K562 (cell line): ENCODE data around the gene LYSMD1. TPM values are rescaled to one million over a fixed set of nuclear protein-coding genes. Genes with fewer than 3 reads are reported as not detected.
"Not testable (repeated sequence)": the region's sequence is repeated elsewhere in the genome, so short reads cannot be mapped to it uniquely, and the experiment has no call there.

Experiments
- ATAC-seq: fragments of 200-7000 bp; cut with Tn5 transposase; 3 replicates; pipeline ENCODE4 v1.9.1; 2020; ENCODE audit warnings: moderate library complexity
- BruUV-seq: library from RNA; stranded (reverse); fragments of 400-500 nt; replicated peaks from 2 replicates; lab custom pipeline; 2021; lab: Mats Ljungman, UMichigan
- CTCF ChIA-PET: fragments of 300-600 bp; formaldehyde crosslinking; extraction: SDS; loops from one replicate; lab custom pipeline; 2021; ENCODE audit warnings: low intra/inter-chr PET ratio; lab: Yijun Ruan, JAX
- POLR2A ChIA-PET: fragments of 300-600, 350-650 bp; sonication (Branson Sonifier 250); formaldehyde crosslinking; extraction: SDS; loops from one replicate; lab custom pipeline; 2021; ENCODE audit warnings: antibody characterized with exemption, inconsistent platforms; lab: Yijun Ruan, JAX
- DNase-seq, 4 experiments: peaks; one replicate each; pipeline versions ENCODE4 v3.0.0 to v3.0.0-alpha.2; 2011 to 2018; ENCODE audit warnings: low spot score in 3 of 4, mixed read lengths in 3 of 4; ENCODE audit errors: extremely low read depth in 1 of 4
- FAIRE-seq: peaks from 2 replicates; lab custom pipeline; 2011; peaks lifted over from hg19 to GRCh38; lab: Jason Lieb, UNC
- H2AFZ ChIP-seq: 2 replicates; pipeline ENCODE4 v1.6.0; 2011; ENCODE audit warnings: low read depth, low read length, control low read depth, inconsistent platforms
- H3K27ac ChIP-seq: fragments of 200-600 bp; 3 replicates; pipeline ENCODE4 v1.8.0; 2011; ENCODE audit warnings: low read depth, mild to moderate bottlenecking, control low read depth, inconsistent platforms, low read length, moderate library complexity, mixed read lengths; ENCODE audit errors: extremely low read depth
- H3K27me3 ChIP-seq, 2 experiments: fragments of 300-600 bp in 1 of 2; 2 replicates in 1 of 2; 3 replicates in 1 of 2; pipeline versions ENCODE4 v1.6.0 to v1.8.0; 2011; ENCODE audit warnings: inconsistent platforms in 2 of 2, low read length in 2 of 2, mild to moderate bottlenecking in 1 of 2, mixed read lengths in 1 of 2, moderate library complexity in 1 of 2; ENCODE audit not compliant: control insufficient read depth in 2 of 2, insufficient read depth in 2 of 2
- H3K36me3 ChIP-seq: fragments of 300-600 bp; 3 replicates; pipeline ENCODE4 v1.8.0; 2011; ENCODE audit warnings: mild to moderate bottlenecking, low read length, inconsistent platforms; ENCODE audit not compliant: control insufficient read depth, insufficient read depth
- H3K4me1 ChIP-seq, 2 experiments: fragments of 200-600 bp in 1 of 2; replicated peaks in 1 of 2; 2 replicates in 1 of 2; 3 replicates in 1 of 2; pipeline versions ENCODE4 v1.5.1 to v1.8.0; 2011; ENCODE audit warnings: inconsistent platforms in 2 of 2, low read length in 2 of 2, mild to moderate bottlenecking in 1 of 2, mixed read lengths in 1 of 2, moderate library complexity in 1 of 2; ENCODE audit not compliant: control insufficient read depth in 2 of 2, insufficient read depth in 2 of 2
- H3K4me2 ChIP-seq: 2 replicates; pipeline ENCODE4 v1.6.1; 2011; ENCODE audit warnings: low read length, control low read depth, inconsistent platforms, mixed read lengths; ENCODE audit not compliant: insufficient read depth
- H3K4me3 ChIP-seq: fragments of 200-600 bp; sonication (generic), shearing (Covaris generic); 2 replicates; pipeline ENCODE4 v1.5.1; 2016; ENCODE audit warnings: control low read depth, inconsistent platforms
- H3K79me2 ChIP-seq: fragments of 200-600 bp; 3 replicates; pipeline ENCODE4 v1.8.0; 2011; ENCODE audit warnings: low read length, inconsistent platforms; ENCODE audit not compliant: control insufficient read depth, insufficient read depth
- H3K9ac ChIP-seq, 2 experiments: 2 replicates each; pipeline versions ENCODE4 v1.6.0 to v1.6.1; 2011; ENCODE audit warnings: low read depth in 2 of 2, low read length in 2 of 2, control low read depth in 1 of 2, inconsistent platforms in 1 of 2, mild to moderate bottlenecking in 1 of 2, mixed read lengths in 1 of 2; ENCODE audit not compliant: insufficient read depth in 1 of 2
- H3K9me1 ChIP-seq: one replicate; pipeline ENCODE4 v1.6.0; 2011; ENCODE audit warnings: inconsistent platforms, mild to moderate bottlenecking, low read length, moderate library complexity; ENCODE audit not compliant: control insufficient read depth, insufficient read depth
- H3K9me3 ChIP-seq: replicated peaks from 2 replicates; pipeline ENCODE4 v1.5.1; 2011; ENCODE audit warnings: low read depth, low read length, inconsistent platforms; ENCODE audit not compliant: control insufficient read depth, insufficient read depth
- H4K20me1 ChIP-seq: replicated peaks from 2 replicates; pipeline ENCODE4 v1.6.1; 2011; ENCODE audit warnings: low read length, inconsistent platforms, mixed read lengths; ENCODE audit not compliant: control insufficient read depth, insufficient read depth
- ATF3 ChIP-seq, 2 experiments: fragments of 450-650 bp in 1 of 2; sonication (generic) in 1 of 2; formaldehyde crosslinking in 1 of 2; IDR thresholded peaks in 1 of 2; conservative IDR thresholded peaks in 1 of 2; 2 replicates each; pipeline versions ENCODE4 v1.6.1 to v1.8.1; 2016 to 2023; ENCODE audit warnings: mild to moderate bottlenecking in 2 of 2, moderate library complexity in 2 of 2, inconsistent platforms in 1 of 2, missing genetic modification reagents in 1 of 2
- CEBPB ChIP-seq: fragments of 450-650 bp; IDR thresholded peaks from 2 replicates; pipeline ENCODE4 v1.6.1; 2016; ENCODE audit warnings: missing genetic modification characterization, missing compliant biosample characterization
- CEBPG ChIP-seq, 3 experiments: fragments of 200-800 bp in 1 of 3; sonication (Bioruptor generic) in 1 of 3; sonication (generic) in 1 of 3; formaldehyde crosslinking in 1 of 3; IDR thresholded peaks in 2 of 3; conservative IDR thresholded peaks in 1 of 3; 2 replicates each; pipeline versions ENCODE4 v1.6.1 to v1.8.0; 2016 to 2022; ENCODE audit warnings: missing compliant biosample characterization in 2 of 3, missing genetic modification characterization in 2 of 3, mild to moderate bottlenecking in 1 of 3, missing genetic modification reagents in 1 of 3
- EGR1 ChIP-seq: fragments of 450-650 bp; conservative IDR thresholded peaks from 2 replicates; pipeline ENCODE4 v1.6.1; 2017; ENCODE audit warnings: mild to moderate bottlenecking
- FOSL1 ChIP-seq: fragments of 200-800 bp; sonication (Bioruptor generic); conservative IDR thresholded peaks from 2 replicates; pipeline ENCODE4 v1.6.1; 2016; ENCODE audit warnings: missing genetic modification characterization, missing compliant biosample characterization
- ZNF121 ChIP-seq: sonication (generic); formaldehyde crosslinking; conservative IDR thresholded peaks from 2 replicates; pipeline ENCODE4 v1.8.0; 2022; ENCODE audit warnings: missing genetic modification reagents
- ZNF23 ChIP-seq: fragments of 250-450 bp; sonication (Bioruptor Pico); IDR thresholded peaks from 2 replicates; pipeline ENCODE4 v1.4.0; 2020; ENCODE audit warnings: mild to moderate bottlenecking
- WGBS: fragments of 100-300 bp; shearing (Covaris generic); methylation state at CpG from one replicate; pipeline ENCODE4 v1.1.6; 2016; ENCODE audit warnings: low coverage, mixed read lengths; ENCODE audit not compliant: insufficient coverage; ENCODE audit errors: missing lambda C conversion rate; 5-methylcytosine and 5-hydroxymethylcytosine counted together
- in situ Hi-C: fragments of 300-500 bp; cut with MboI; formaldehyde crosslinking; loops from 4 replicates; pipeline ENCODE4 v1.15.0; 2018; ENCODE audit warnings: inconsistent platforms, mixed read lengths
- intact Hi-C: fragments of 100-400 bp; cut with micrococcal nuclease; formaldehyde crosslinking; loops from 2 replicates; pipeline ENCODE4 v1.14.2; 2022
- polyA plus RNA-seq, 8 experiments: library from polyadenylated mRNA; depleted of rRNA in 4 of 8; stranded (reverse) in 5 of 8; unstranded in 3 of 8; fragments of >200 nt; fragmentation: Nextera tagmentation in 2 of 8; fragmentation: Illumina TruSeq in 1 of 8; extraction: Ambion mirVana in 2 of 8; extraction: Trizol in 1 of 8; gene quantifications; 2 replicates each; pipeline versions ENCODE4 v1.2.1 to v1.2.3, GENCODE V29; 2011 to 2014; ENCODE audit warnings: inconsistent platforms in 1 of 8, missing spikeins in 1 of 8
- total RNA-seq, 7 experiments: library from RNA; depleted of rRNA in 6 of 7; stranded (reverse); fragments of >200 nt in 6 of 7; fragmentation: Illumina TruSeq in 2 of 7; extraction: Trizol in 2 of 7; gene quantifications; 2 replicates each; pipeline versions ENCODE4 v1.2.1 to v1.2.3, GENCODE V29; 2011 to 2021; ENCODE audit warnings: low replicate concordance in 1 of 7
- TF ChIP-seq, protein P1 (sequence below), 3 experiments: fragments of 200-800 bp in 1 of 3; sonication (Bioruptor generic) in 1 of 3; sonication (generic) in 1 of 3; formaldehyde crosslinking in 1 of 3; IDR thresholded peaks; 2 replicates each; pipeline versions ENCODE4 v1.6.1 to v1.8.0; 2016 to 2022; ENCODE audit warnings: mild to moderate bottlenecking in 2 of 3, missing compliant biosample characterization in 2 of 3, missing genetic modification characterization in 2 of 3, missing genetic modification reagents in 1 of 3

Gene LYSMD1
- total and polyA plus RNA-seq, 9 of the 15 experiments (the other 6 are each of a cell fraction or from before 2014, with no cell fraction given), result 2.2 to 9.4 (median 6.0) TPM

DNA sequence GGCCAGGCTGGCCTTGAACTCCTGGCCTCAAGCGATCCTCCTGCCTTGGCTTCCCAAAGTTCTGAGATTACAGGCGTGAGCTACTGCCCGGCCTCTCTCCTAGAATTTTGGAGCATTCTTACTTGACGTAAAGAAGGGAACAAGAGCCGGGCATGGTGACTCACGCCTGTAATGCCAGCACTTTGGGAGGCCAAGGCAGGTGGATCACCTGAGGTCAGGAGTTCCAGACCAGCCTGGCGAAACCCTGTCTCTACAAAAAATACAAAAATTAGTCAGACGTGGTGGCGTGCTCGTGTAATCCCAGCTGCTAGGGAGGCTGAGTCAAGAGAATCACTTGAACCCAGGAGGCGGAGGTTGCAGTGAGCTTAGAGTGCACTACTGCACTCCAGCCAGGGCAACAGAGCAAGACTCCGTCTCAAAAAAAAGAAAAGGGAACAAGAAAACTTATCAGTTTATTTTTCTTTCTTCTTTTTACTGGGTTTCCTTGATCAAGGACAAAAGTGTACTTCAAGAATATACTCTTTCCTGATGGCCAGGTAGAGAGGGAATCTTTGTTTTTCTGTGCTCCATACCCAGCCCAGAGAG lies 39.8 kb upstream of the LYSMD1 start:
- H3K4me3 ChIP-seq, in situ Hi-C loops, H3K9me3 ChIP-seq, H4K20me1 ChIP-seq, H3K27ac ChIP-seq, DNase-seq, BruUV-seq, H3K27me3 ChIP-seq, intact Hi-C loops, H2AFZ ChIP-seq, H3K4me2 ChIP-seq, H3K9me1 ChIP-seq, H3K9ac ChIP-seq, H3K4me1 ChIP-seq, ATAC-seq, FAIRE-seq, CTCF ChIA-PET: not testable (repeated sequence)
- TF ChIP-seq ZNF121 (CRISPR knock-in tag), result peak; percentile 20; the same call in 1 of the 2 replicates
- Histone ChIP-seq H3K79me2 (peaks cover 26% of the 10 kb centered on the region), H3K36me3 (peaks cover 50% of the 10 kb centered on the region; the same call in 2 of the 3 replicates)
- WGBS, result 78% methylated on average over 11 of the region's 12 CpGs
- POLR2A ChIA-PET, result interaction anchor here (0.7 to 1.2 kb wide), 2 partner anchors 14 to 134 kb away, joined by 3 read pairs; no protein-coding TSS in a partner anchor

DNA sequence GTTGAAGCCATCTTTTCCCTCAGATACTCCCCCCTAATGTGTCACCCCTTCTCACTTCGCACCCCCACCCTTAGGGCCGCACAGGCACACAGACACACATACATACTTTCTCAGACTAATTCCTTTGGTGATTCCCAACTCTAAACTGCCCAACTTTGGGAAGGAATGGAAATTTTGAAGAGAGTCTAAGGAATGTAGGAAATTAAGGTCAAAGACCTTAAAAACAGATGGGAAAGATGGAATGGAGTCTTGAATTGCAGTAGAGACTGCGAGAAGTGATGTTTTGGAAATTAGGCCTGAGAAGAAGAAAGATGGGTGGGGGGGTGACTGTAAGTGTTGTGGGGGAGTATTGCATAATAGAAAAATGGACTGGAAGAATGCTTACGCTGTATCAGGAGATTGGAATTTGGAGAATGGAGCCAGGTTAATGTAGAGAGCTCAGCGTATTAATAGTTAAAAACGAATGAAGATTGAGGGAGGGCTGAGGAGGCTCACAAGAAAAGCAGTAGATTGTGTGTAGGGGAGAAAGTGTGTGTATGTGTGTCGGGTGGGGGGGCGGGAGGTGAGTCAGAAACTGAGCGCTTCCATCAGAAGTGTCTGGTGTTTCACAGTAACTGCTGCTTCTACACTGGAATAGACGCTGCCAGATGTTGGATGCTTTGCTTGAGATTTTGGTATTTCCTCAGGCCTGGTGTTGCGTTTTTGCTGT lies 34.3 kb upstream of the LYSMD1 start:
- H3K4me1 ChIP-seq, result peaks cover 11 to 15% of the 10 kb centered on the region in 2 experiments; a peak in 4 of 5 replicates
- no peaks in the 10 kb centered on the region for H3K9me3 ChIP-seq
- FAIRE-seq (no peak), DNase-seq (peak in 3 of 4 experiments; percentile 22 to 46 (median 41)), ATAC-seq (peak; percentile 13; the same call in 1 of the 3 replicates)
- H2AFZ ChIP-seq, result no peak overlapping the region
- no peaks in the 10 kb centered on the region for H4K20me1 ChIP-seq
- peak overlapping the region; percentile 56 for H3K4me3 ChIP-seq
- peak overlapping the region; percentile 25; the same call in 1 of the 3 replicates for H3K27ac ChIP-seq
- BruUV-seq, result no TSS peak
- peaks cover 22% of the 10 kb centered on the region; the same call in 2 of the 3 replicates for H3K36me3 ChIP-seq
- intact Hi-C loops (loop anchor here (10.0 kb wide), 1 partner anchor 185 kb away; no protein-coding TSS in a partner anchor), in situ Hi-C loops (no loop called here)
- H3K9me1 ChIP-seq, result no peaks in the 10 kb centered on the region
- POLR2A ChIA-PET, result interaction anchor here (0.7 kb wide), 1 partner anchor 236 kb away, joined by 3 read pairs; no protein-coding TSS in a partner anchor
- CTCF ChIA-PET, result no interaction called here
- peak overlapping the region; percentile 49 to 81; a peak in 2 of 4 replicates for H3K9ac ChIP-seq
- peaks cover 46% of the 10 kb centered on the region for H3K79me2 ChIP-seq
- 20% methylated on average over 10 of the region's 11 CpGs for WGBS
- no peaks in the 10 kb centered on the region for H3K27me3 ChIP-seq
- H3K4me2 ChIP-seq, result peak overlapping the region; percentile 83
- 0 out of 2 replicates have a peak, but pooled peaks have one; percentile 32 for TF ChIP-seq EGR1
- no peak for TF ChIP-seq ZNF23 (CRISPR knock-in tag)
- peak; percentile 75 for TF ChIP-seq CEBPB (tag)
- peak; percentile 41; the same call in 1 of the 2 replicates for TF ChIP-seq FOSL1
- peak; percentile 40; the same call in 1 of the 2 replicates for TF ChIP-seq CEBPG (CRISPR knock-in tag; IDR thresholded peaks at IDR 0.05)
- TF ChIP-seq CEBPG (tag; conservative IDR thresholded peaks at IDR 0.05 in 1 of 2, IDR thresholded peaks at IDR 0.05 in 1 of 2), result peak; percentile 54 to 61; a peak in 3 of 4 replicates
- TF ChIP-seq ATF3 (IDR thresholded peaks at IDR 0.05), result 0 out of 2 replicates have a peak, but pooled peaks have one; percentile 51
- TF ChIP-seq ATF3 (CRISPR knock-in tag; conservative IDR thresholded peaks at IDR 0.05), result no peak
- TF ChIP-seq, protein P1, sequence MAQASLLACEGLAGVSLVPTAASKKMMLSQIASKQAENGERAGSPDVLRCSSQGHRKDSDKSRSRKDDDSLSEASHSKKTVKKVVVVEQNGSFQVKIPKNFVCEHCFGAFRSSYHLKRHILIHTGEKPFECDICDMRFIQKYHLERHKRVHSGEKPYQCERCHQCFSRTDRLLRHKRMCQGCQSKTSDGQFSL (CRISPR knock-in tag; IDR thresholded peaks at IDR 0.05), result peak; percentile 72; the same call in 1 of the 2 replicates
- TF ChIP-seq, protein P1 (tag; IDR thresholded peaks at IDR 0.05), result peak in 1 of 2 experiments; percentile 69; a peak in 2 of 4 replicates
